HG03066 (cell line): ENCODE data around the gene ZFR2.
"Not testable (repeated sequence)": the region's sequence is repeated elsewhere in the genome, so short reads cannot be mapped to it uniquely, and the experiment has no call there.

ENCODE experiments used
- ATAC-seq: cut with Tn5 transposase; IDR thresholded peaks from one replicate; pipeline ENCODE4 v1.9.1; 2021; ENCODE audit warnings: low read depth; ENCODE audit not compliant: unreplicated experiment

The ZFR2 gene

DNA sequence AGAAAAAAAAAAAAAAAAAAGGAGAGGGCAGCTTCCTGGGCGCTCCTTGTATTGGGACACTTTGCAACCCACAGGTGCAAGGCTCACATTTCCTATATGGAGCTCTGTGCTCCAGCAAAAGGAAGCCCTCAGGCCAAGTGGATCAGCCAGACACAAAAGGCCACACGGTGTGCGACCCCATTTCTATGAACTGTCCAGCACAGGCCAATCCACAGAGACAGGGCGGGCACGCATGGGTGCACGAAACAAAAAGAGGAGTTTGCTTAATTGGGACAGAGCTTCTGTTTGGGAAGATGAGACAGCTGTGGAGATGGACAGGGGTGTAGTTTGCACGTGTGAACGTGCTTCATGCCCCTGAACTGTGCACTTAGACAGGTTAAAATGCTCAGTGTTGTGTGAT is 51.1 kb downstream of the ZFR2 start:
- ATAC-seq = no peak

DNA sequence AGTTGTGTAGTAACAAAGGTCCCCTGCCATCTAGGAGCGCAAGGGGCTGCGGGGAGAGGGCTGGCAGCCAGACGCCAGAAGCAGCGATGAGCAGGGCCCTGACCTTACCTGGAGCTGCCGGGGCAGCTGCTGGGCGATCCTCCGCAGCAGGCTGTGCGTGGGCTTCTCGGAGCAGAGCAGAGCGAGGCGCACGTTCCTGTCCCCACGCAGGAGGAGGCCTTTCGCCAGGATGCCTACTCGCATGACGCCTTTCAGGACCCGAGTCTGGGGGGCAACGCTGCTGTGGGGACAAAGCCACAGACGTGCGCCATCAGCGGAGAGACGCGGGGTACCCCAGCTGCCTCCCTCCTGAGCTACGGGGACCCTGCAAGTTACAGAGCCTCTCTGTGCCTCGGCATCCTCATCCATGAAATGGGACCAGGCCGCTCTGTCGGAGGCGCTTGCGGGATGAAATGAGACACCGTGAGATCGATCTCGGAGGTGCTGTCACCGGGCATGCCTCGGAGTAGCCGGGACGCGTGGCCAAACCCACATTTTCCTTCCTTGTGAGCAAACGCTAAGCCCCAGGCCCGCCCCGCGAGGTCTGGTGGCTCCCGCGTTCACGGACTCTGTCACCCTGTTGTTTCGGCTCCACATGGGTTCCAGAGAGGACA is 52.1 kb downstream of the ZFR2 start:
- ATAC-seq = no peak

DNA sequence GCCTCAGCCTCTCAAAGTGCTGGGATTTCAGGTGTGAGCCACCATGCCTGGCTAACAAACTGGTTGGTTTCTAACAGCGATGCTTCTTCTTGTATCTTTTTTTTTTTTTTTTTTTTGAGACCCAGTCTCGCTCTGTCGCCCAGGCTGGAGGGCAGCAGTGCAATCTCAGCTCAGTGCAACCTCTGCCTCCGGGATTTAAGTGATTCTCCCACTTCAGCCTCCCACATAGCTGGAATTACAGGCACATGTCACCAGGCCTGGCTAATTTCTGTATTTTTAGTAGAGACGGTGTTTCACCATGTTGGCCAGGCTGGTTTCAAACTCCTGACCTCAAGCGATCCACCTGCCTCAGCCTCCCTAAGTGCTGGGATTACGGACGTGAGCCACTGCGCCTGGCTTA is 52.7 kb downstream of the ZFR2 start:
- not testable (repeated sequence) for ATAC-seq

- ATAC-seq = no peak
These were observed 54.2 kb downstream of the ZFR2 start for GRCh38 chr19:3814648-3815047.

DNA sequence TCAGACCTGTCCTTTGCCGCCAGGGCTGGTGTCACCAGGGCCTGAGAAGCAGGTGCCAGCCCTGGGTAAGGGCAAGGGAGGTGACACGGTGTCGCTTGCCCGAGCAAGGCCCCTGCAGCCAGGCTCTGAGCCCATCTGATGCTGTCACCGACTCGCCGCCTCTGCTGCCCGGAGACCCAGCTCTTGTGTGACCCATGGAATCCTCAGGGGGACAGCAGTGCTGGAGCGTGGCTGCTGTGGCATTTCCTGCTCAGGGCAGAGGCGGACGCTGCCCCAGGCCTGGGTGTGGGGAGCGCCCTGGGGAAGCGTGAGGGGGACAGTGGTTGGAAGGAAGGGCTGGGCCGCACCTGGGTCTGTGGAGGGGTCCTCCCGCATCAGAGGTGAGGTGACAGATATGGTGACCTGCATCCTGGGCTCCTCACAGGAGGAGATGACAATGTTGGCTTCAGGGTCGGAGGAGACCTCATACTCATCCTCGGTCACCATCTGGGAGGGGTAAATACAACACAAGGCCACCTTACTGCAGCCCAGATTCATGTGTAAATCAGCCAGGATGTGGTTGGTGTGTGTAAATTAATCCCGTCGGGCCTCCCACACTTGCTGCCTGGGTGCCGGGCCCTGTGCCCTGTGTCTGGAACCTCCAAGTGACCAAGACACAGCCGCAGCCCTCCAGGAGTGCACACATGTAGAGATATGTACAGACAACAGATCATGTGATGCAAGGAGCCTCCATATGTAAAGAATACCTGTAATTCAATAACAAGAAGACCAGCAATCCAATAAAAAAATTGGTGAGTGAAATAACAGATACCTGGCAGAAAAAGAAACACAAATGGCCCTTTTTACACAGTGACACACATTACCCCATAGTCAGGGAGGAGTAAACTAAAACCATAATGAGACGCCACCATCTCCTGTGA is 55.1 kb downstream of the ZFR2 start:
- no peak for ATAC-seq

GRCh38 chr19:3810708-3811355 is 58.0 kb downstream of the ZFR2 start:
- no peak for ATAC-seq

GRCh38 chr19:3809881-3810707 is 58.7 kb downstream of the ZFR2 start:
- no peak for ATAC-seq

DNA sequence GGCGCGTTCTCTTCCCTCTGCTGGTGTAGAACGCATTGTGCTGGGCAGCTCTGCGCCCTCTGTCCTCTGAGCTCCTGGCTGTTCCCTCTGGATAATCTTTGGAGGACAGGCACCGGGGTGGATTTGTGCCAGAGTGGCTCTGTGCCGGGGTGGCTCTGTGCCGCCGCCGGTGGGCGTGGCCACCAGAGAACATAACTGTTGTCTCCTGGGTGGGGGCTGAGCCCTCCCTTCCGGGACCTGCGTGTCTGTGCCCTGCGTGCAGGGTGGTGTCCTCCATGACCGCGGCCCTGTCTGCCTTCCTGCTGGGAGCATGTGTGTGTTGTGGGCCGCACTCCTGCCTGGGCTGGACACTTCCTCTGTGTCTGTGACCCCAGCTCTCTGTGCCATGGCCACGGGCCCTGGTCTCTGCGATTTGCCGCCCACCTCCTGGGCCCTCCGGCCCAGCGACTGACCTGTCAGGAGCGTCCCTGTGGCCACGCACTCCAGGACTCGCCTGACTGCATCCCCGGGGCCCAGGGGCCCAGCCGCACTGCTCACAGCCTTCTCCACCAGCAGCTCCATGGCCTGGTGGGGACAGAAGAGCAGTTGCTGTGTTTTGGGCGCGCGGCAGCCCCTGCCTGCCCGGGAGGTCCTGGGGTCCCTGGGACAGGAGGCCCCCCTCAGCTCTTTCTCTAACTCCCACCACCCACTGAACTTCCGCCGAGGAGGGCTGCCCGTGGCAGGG is 60.3 kb downstream of the ZFR2 start:
- ATAC-seq = no peak

DNA sequence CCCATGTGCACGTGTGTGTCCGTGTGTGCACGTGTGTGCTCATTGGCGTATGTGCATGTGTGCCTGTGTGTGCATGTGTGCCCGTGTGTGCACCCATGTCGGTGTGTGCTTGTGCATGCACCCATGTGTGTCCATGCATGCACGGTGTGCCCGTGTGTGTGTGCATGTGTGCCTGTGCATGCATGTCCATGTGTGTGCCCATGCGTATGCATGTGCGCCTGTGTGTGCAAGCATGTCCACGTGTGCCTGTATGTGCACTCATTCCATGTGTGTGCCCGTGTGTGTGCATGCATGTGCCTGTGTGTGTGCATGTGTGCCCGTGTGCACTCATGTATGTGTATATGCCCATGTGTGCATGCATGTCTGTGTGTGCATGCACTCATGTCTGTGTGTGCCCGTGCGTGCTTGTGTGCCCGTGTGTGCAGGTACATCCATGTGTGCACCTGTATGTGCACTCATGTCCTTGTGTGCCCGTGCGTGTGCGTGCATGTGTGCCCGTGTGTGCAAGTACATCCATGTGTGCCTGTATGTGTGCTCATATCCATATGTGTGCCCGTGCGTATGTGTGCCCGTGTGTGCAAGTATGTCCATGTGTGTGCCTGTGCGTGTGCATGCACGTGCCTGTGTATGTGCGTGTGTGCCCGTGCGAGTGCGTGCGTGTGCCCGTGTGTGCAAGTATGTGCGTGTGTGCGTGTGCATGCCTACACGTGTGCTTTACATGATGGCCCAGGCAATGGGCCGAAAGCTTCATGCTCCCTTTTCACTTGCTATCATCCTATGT is 61.1 kb downstream of the ZFR2 start:
- ATAC-seq = no peak

- ATAC-seq = no peak
These were observed 61.7 kb downstream of the ZFR2 start for GRCh38 chr19:3807131-3807480.

DNA sequence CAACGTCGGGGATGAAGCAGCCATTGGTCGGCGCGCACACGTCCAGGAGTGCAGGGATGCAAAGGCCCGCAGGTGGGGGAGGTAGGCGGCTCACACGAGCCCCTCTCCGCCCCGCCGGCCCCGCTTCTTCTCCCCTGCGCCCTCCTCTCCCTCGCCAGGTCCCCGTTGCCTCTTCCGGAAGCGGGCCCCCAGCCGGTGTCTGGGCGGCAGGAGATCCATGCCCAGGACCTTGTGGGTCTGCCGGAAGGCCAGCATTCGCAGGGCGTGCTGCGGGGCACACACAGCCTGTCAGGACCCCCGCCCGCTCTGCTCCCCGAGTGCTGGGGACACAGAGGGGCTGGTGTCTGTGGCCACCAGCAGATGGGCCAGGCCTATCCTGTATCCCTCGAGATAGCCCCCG is 63.0 kb downstream of the ZFR2 start:
- ATAC-seq = no peak

DNA sequence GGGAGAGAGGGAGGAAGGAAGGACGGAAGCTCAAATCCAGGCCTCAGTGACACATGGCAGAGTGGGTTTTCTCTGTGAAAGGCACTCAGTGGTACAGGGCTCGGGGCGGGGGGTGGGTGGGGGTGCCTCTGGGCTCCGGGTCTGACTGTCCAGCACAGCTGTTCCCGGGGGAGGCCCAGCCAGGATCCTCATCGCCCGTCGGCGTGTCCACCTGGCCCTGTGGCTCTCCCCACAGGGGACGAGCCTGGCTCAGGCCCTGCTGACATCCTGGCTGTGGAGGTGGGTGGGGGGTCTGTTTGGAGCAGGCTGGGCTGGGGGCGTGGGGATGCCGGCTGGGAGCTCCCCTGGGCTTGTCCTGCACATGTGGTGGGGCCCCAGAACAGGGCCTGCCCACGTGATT is 64.4 kb downstream of the ZFR2 start:
- no peak for ATAC-seq

- no peak for ATAC-seq
These were observed 64.9 kb downstream of the ZFR2 start for GRCh38 chr19:3803986-3804385.

DNA sequence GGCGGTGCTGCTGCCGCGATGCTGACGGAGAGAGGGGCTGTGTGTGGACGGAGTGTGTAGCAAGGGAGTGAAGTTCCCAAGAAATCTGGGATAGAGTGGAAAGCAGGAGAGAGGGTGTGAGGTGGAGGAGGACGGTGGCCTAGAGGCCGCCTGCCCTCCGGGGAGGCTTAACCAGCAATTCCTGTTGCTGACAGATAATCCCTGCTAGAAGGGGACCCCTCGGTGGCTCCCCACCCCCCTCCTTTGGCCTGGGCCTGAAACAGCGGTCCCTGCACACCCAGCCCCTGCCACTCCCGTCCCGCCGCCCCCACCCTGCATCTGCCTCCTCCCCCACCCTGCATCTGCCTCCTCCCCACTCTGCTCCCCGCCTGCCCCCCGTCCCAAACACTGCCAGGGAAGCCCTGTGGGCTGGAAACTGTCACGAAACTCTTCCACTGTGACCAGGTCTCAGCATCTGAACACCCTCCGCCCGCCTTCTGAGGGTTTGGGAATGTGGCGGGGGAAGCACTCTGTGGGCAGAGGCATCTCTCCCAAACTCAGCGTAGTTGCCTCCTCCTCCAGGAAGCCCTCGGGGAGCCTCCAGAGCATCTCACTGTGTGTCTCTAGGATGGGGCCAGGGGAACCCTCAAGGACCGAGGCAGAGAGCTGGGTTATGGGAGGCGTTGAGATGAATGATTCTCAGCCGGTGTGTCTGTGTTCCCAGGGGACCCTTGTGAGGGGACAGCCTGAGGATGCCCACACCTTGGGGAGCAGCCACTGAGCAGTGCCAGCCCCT is 65.5 kb downstream of the ZFR2 start:
- no peak for ATAC-seq

GRCh38 chr19:3801412-3802096 is 67.3 kb downstream of the ZFR2 start:
- no peak for ATAC-seq

- no peak for ATAC-seq
These were observed 67.8 kb downstream of the ZFR2 start for GRCh38 chr19:3800996-3801395.

DNA sequence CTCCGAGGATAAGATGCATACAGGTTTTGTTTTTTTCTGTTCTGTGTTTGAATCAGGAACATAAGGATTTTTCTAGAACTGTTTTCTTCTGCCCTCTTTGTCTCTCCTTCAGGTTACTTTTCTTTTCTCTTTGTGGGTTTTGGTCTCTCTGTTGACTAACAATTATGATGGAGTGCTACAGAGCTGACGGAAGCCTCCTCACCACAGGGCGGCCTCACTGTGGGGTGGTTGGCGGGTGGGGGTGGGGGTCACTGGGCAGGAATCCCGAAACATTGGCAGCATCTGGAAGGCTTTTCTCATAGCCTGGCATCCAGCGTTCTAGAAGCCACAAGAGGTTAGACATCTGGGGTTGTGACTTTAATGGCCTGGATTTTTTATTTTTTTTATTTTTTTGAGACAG is 70.7 kb downstream of the ZFR2 start:
- no peak for ATAC-seq

DNA sequence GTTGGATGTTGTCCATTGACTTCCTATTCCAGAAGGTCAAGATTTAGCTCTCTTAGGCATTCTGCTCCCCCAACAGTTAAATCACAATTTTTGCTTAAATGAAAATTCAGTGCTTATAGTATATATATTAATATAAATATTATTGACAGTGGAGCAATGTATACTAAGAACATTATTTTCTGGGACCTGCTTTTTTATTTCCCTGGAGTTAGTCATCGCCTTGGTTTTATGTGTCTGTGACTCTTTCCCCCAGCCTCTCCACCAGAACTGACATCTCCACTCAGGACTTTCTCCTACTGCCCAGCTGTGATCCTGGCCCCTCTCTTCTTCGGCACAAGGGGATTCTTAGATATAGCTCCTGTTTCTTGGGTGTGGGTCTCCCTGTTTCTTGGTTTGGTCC is 72.5 kb downstream of the ZFR2 start:
- no peak for ATAC-seq
